GM21825 (cell line): ENCODE data around the gene RAVER2.
"Not testable (repeated sequence)": the region's sequence is repeated elsewhere in the genome, so short reads cannot be mapped to it uniquely, and the experiment has no call there.

ENCODE experiments used
- ATAC-seq: cut with Tn5 transposase; IDR thresholded peaks from one replicate; pipeline ENCODE4 v1.9.1; 2021; ENCODE audit warnings: mild to moderate bottlenecking, moderate library complexity; ENCODE audit not compliant: unreplicated experiment

The RAVER2 gene

GRCh38 chr1:64744492-64745180 is at the start of gene RAVER2:
Gene RAVER2 (plus strand): TSS chr1:64745075. CDS start chr1:64745173, 98 bp downstream.
- no peak for ATAC-seq

- ATAC-seq: no peak
These were observed 48.0 kb upstream of the RAVER2 start for GRCh38 chr1:64696879-64697278.

- ATAC-seq: no peak
These were observed 45.5 kb upstream of the RAVER2 start for GRCh38 chr1:64699327-64699726.

GRCh38 chr1:64701071-64701470 is 43.8 kb upstream of the RAVER2 start:
- ATAC-seq: no peak

GRCh38 chr1:64701886-64702285 is 43.0 kb upstream of the RAVER2 start:
- ATAC-seq: no peak

GRCh38 chr1:64702670-64703069 is 42.2 kb upstream of the RAVER2 start:
- not testable (repeated sequence) for ATAC-seq

GRCh38 chr1:64703600-64703999 is 41.3 kb upstream of the RAVER2 start:
- ATAC-seq: no peak

- ATAC-seq: no peak
These were observed 39.3 kb upstream of the RAVER2 start for GRCh38 chr1:64705591-64705990.

- no peak for ATAC-seq
These were observed 33.6 kb upstream of the RAVER2 start for GRCh38 chr1:64711266-64711665.

- ATAC-seq: no peak
These were observed 32.8 kb upstream of the RAVER2 start for GRCh38 chr1:64712049-64712448.

GRCh38 chr1:64715186-64715585 is 29.7 kb upstream of the RAVER2 start:
- ATAC-seq: no peak

GRCh38 chr1:64721135-64721534 is 23.7 kb upstream of the RAVER2 start:
- ATAC-seq: no peak

GRCh38 chr1:64721576-64722145 is 23.2 kb upstream of the RAVER2 start:
- ATAC-seq: no peak

GRCh38 chr1:64727861-64728260 is 17.0 kb upstream of the RAVER2 start:
- no peak for ATAC-seq

GRCh38 chr1:64733581-64734286 is 11.1 kb upstream of the RAVER2 start:
- no peak for ATAC-seq

- no peak for ATAC-seq
These were observed 10.6 kb upstream of the RAVER2 start for GRCh38 chr1:64734287-64734652.

- ATAC-seq: not testable (repeated sequence)
These were observed 4.2 kb upstream of the RAVER2 start for GRCh38 chr1:64740687-64741086.

- no peak for ATAC-seq
These were observed 852 bp upstream of the RAVER2 start for GRCh38 chr1:64743954-64744491.

GRCh38 chr1:64745181-64745985 is 508 bp downstream of the RAVER2 start:
- ATAC-seq: no peak

GRCh38 chr1:64745986-64746940 is 1.4 kb downstream of the RAVER2 start:
- ATAC-seq: no peak
